ENCODE data around the gene MON1A. TPM values are rescaled to one million over a fixed set of nuclear protein-coding genes. Genes with fewer than 3 reads are reported as not detected.
"Not testable (repeated sequence)": the region's sequence is repeated elsewhere in the genome, so short reads cannot be mapped to it uniquely, and the experiment has no call there.

MON1A gene
- total RNA-seq, 2 donors from 2014 or later: 9.4 TPM

DNA sequence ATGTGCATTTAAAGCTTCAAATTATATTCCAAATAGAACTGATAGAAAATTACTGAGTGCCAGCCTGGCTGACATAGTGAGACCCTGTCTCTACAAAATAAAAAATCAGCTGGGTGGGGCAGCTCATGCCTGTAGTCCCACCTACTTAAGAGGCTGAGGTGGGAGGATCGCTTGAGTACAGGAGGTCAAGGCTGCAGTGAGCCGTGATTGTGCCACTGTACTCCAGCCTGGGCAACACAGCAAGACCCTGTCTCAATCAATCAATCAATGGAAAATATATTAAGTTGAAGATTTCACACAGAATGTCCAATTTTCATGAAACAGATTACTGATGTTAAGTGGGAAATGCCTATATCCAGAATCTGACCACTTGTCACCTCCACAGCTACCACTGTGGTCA is 4.1 kb downstream of the MON1A start:
- DNase-seq (no peak), ATAC-seq (no peak)
- intact Hi-C loops (cut with DNase I, micrococcal nuclease): no loop called here

- intact Hi-C loops (cut with DNase I, micrococcal nuclease): no loop called here
- DNase-seq (no peak), ATAC-seq (no peak)
Observed at GRCh38 chr3:49924683-49925082, 4.9 kb downstream of the MON1A start.

DNA sequence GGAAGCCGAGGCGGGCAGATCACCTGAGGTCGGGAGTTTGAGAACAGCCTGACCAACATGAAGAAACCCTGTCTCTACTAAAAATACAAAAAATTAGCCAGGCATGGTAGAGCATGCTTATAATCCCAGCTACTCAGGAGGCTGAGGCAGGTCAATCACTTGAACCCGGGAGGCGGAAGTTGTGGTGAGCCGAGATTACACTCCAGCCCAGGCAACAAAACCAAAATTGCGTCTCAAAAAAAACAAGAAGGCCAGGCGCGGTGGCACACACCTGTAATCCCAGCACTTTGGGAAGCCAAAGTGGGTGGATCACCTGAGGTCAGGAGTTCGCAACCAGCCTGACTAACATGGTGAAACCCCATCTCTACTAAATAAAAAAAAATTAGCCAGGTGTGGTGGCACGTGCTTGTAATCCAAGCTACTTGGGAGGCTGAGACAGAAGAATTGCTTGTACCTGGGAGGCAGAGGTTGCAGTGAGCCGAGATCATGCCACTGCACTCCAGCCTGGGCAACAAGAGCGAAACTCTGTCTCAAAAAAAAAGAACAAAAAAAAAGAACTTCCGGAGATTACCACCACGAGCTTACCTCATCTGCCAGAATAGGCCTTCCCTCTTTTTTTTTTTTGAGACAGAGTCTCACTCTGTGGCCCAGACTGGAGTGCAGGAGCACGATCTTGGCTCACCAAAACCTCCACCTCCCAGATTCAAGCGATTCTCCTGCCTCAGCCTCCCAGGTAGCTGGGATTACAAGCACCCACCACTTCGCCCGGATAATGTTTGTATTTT is 11.6 kb downstream of the MON1A start:
- DNase-seq; ATAC-seq; intact Hi-C loops (cut with DNase I, micrococcal nuclease): not testable (repeated sequence)

- intact Hi-C loops (cut with DNase I, micrococcal nuclease): no loop called here
- DNase-seq: no peak
- ATAC-seq: no peak
Observed at GRCh38 chr3:49916686-49917085, 12.9 kb downstream of the MON1A start.

- intact Hi-C loops (cut with DNase I, micrococcal nuclease): no loop called here
- ATAC-seq: peak; percentile 31
- DNase-seq: no peak
Observed at GRCh38 chr3:49914906-49915305, 14.7 kb downstream of the MON1A start.

DNA sequence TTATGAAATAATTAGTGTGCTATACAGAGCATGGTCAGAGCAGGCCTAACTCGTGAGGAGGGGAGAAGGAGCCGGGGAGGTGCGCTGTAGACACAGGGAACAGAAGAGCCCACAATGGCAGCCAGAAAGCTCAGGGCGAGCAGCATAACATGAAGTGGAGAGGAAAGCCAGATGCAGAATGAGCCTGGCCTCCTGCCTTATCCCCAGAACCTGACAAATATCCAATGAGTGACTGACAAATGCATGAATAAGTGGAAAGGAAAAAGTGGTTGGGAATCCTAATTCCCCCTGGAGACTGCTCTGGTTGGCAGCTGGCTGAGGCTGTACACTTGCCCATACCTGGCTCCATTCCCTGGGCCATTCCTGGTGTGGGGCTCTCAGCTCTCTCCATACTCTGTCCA is 16.7 kb downstream of the MON1A start:
- ATAC-seq (no peak), DNase-seq (no peak)
- intact Hi-C loops (cut with DNase I, micrococcal nuclease): no loop called here

DNA sequence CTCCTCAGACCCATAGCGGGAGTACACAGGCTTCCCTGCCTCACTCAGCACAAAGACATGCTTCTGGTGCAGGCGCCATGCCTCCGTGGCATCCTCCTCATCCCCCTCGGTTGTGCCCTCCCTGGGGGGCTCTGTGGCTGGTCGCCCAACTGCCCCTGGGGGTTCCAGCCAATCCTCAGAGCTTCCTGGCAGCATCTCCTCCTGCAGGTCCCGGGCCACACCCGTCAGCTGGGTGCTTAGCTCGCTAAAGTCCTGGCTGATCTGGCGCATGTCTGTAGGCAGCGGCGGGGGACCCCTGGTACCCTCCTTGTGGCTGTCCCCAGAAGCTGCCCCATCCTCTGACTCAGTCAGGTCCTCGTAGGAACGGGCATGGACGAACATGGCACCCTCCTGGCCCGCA is 18.0 kb downstream of the MON1A start:
- ATAC-seq (no peak), DNase-seq (no peak)
- intact Hi-C loops (cut with DNase I, micrococcal nuclease): no loop called here

DNA sequence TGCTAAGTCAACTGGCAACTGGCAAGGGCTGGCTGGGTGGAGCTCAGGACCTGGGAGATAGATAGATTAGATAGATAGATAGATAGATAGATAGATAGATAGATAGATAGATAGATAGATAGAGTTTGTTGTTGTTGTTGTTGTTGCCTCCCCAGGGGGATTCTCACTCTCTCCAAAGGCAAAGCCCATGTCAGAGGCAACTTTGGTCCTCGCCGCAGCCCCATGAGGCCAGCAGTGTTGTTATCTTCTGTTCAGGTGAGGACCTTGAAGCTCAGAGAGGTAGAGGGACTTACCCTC is 18.5 kb downstream of the MON1A start:
- ATAC-seq: no peak

GRCh38 chr3:49910409-49911123 is 19.0 kb downstream of the MON1A start:
- no peak for ATAC-seq
- DNase-seq: no peak
- intact Hi-C loops (cut with DNase I, micrococcal nuclease): no loop called here

More for the DNA sequence above, 18.5 kb downstream of the MON1A start:
- no peak for DNase-seq
- intact Hi-C loops (cut with DNase I, micrococcal nuclease): no loop called here

DNA sequence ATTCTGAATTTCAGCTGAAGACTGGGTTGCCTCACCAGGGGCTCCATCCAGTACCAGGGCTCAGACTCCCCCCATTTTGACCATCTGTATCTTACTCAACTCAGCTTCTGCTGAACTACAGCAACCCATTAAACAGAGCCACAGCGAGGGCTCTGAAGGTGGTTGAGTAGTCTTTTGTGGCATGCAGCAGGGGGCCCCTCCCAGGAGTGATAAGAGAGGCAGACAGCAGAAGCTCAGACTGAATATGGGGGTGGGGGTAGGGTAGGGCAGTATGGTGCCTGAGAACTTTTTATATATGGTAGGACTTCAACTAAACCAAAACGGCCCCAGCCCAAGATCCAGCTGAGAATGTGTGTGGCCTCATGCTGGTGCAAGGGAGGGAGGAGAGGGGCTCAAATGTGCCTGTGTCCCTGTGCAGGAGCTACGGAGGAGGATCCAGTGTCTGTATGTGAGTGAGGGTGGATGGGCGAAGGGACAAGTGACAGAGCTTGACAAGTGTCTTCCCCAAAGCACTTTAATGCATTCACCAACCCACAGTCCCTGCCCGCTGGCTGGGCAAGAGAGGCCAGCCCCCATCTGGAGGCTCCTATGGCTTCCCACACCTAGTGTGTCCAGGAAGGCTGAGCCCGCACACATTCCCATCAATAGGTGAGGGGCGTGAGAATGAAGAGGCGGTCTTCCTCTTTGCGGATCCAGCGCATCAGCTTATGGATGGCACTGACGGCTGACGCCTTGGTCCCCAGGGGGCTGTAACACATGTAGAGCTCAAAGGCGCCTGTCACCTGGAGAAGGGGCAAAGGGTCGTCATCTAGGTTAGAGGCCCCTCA is 21.0 kb downstream of the MON1A start:
- ATAC-seq (no peak), DNase-seq (no peak)
- intact Hi-C loops (cut with DNase I, micrococcal nuclease): loop anchor here in 1 of 2 donors (10.0 kb wide), 1 partner anchor 104 kb away; the partner anchor contains the start of gene INKA1

- intact Hi-C loops (cut with DNase I, micrococcal nuclease): loop anchor here in 1 of 2 donors (10.0 kb wide), 1 partner anchor 101 kb away; the partner anchor contains the start of gene INKA1
- peak; percentile 83 to 88 for DNase-seq
- peak; percentile 68 for ATAC-seq
Observed at GRCh38 chr3:49906073-49906743, 23.4 kb downstream of the MON1A start.

DNA sequence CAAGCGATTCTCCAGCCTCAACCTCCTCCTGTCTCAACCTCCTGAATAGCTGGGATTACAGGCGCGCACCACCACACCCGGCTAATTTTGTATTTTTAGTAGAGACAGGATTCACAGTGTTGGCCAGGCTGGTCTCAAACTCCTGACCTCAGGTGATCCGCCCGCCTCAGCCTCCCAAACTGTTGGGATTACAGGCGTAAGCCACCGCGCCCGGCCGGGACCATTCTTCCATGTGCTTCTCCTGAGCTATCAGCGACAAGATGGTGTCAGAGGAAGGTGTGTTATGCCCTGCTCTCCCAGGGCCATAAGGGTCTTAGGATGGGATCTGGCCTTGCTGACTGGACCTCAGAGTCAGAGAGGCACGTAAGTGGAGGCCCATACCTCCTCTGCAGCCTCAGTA is 25.2 kb downstream of the MON1A start:
- not testable (repeated sequence) for ATAC-seq, DNase-seq
- intact Hi-C loops (cut with DNase I, micrococcal nuclease): loop anchor here in 1 of 2 donors (10.0 kb wide), 1 partner anchor 100 kb away; the partner anchor contains the start of gene INKA1

DNA sequence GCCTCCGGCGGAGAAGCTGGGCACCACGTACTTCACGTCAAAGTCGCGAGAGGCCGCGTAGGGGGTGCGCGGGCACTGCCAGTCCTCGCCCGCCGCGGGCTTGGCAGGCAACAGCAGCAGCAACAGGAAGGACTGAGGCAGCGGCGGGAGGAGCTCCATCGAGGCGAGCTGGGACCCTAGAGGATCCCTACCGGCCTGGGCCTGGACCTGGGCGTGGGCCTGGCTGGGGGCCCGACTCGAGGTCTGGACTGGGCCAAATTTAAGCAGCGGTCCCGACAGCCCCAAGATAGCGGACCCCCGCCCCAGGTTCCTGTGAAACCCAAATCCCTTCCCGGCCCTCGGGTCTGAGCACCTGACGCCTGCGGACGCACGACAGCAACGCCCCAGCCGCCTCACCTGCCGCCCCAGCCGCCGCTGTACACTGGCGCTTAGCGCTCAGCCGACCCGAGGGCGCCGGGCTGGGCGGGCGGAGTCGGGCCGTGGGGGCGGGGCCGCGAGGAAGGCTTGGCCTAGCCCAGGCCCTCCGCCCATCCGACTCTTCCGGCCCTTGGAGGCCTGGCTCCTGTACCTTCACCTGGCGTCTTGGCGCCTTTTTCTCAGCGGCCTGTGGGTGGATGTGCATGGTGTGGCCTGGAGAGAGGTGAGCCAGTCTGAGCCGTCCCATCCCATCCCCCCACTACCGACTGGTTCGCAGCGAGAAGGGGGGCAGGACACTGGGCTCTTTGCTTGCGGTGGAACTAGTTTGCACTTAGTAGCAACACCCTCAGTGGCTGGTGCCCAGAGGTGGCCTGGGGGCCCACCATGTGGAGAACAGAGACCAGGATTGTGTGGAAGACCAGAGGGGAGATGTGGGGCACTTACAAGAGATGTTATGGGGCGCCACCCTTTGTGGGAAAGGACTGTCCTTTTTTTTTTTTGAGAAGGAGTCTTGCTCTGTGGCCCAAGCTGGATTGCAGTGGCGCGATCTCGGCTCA is 25.9 kb downstream of the MON1A start, which contains the start of gene MST1R:
Gene MST1R, minus strand, starts transcription at position 423 of the 974 bp plus-strand sequence. Its CDS starts 264 bp downstream, at position 159.
- peak; percentile 72 for ATAC-seq
- peak; percentile 94 to 95 for DNase-seq
- intact Hi-C loops (cut with DNase I, micrococcal nuclease): loop anchor here in 1 of 2 donors (10.0 kb wide), 1 partner anchor 99 kb away; the partner anchor contains the start of gene INKA1

GRCh38 chr3:49902511-49903345 is 26.9 kb downstream of the MON1A start:
- intact Hi-C loops (cut with DNase I, micrococcal nuclease): loop anchor here in 1 of 2 donors (10.0 kb wide), 1 partner anchor 98 kb away; the partner anchor contains the start of gene INKA1
- no peak for ATAC-seq
- peak in 1 of 2 donors; percentile 25 for DNase-seq

DNA sequence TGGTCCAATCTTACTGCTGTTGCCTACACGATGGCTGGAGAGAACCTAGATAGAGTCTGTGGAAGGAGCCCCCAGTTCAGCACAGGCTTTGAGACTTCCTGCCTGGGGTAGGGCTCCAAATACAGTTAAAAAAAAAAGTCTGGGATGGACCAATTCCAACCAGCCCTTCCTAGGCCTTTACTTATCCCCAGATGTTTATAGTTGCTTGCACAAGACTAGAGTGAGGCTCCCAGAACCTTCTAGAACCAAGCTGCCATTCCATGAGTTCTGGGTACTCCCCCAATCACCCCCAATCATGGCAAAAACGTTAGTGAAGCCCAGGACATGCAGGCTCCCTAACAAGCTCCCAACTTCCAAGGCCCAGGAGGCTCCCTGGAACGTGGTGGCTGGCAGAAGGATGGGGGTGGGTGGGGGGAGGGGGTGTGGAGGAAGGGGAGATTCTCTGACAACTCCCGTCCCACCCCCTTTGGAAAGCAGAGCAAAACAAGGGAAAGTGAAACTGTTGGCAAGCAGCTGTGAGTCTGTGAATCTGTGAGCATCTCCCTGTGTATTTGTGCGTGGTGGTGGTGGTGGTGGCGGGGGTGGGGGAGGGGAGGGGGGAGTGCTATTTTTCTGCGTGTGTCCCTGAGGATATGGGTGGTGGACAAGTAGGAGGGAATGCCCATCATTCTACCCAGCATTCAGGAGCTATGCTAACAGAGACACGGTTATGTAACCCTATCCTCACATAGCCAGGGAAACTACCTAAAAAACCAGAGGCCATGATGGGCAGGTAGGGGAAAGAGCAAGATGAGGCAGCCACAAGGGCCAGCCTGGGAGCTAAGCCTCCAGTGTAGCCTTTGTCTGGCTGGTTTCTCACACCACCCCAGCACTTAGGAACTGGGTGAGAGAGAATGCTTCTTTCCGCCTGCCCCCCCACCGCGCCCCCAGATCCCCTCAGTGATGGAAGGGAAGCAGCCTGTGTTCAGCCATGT is 28.0 kb downstream of the MON1A start:
- no peak for DNase-seq
- ATAC-seq: no peak
- intact Hi-C loops (cut with DNase I, micrococcal nuclease): loop anchor here in 1 of 2 donors (10.0 kb wide), 1 partner anchor 97 kb away; the partner anchor contains the start of gene INKA1

All from left colon (tissue), 2 donors.